Left forelimb (tissue), 1 donor: ENCODE measurements around the gene STAP2.
A peak's percentile ranks its signal among the peaks of the same experiment; 100 is the strongest.
"Not testable (repeated sequence)": the region's sequence is repeated elsewhere in the genome, so short reads cannot be mapped to it uniquely, and the experiment has no call there.

ENCODE experiments used
- DNase-seq: peaks from one replicate; pipeline ENCODE4 v3.0.0-alpha.2; 2018; ENCODE audit warnings: low spot score

The STAP2 gene

DNA sequence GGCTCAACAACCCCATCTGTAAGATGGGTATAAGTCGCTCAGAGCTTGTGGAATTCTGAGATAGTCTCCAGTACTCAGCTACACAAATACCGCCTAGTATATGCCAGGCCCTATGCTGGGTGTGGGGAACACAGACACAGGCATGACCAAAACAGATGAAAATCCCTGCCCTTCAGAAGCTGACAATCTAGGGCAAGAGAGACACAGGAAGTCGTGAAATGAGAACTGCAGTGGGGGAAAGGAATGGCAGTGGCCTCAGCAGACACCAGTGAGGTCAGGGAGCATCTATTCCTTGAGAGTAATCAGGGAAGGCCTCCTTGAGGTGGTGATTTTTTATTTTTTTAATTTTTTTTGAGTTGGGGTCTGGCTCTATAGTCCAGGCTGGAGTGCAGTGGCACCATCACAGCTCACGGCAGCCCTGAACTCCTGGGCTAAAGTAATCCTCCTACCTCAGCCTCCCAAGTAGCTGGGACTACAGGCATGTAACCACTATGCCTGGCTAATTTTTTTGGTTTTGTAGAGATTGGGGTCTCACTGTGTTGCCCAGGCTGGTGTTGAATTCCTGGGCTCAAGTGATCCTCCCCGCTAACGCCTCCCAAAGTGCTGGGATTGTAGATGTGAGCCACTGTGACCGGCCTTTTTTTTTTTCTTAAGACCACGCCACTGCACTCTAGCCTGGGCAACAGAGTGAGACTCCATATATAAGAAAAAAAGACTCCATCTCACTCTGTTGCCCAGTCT lies 39.6 kb downstream of the STAP2 start:
- no peak for DNase-seq

DNA sequence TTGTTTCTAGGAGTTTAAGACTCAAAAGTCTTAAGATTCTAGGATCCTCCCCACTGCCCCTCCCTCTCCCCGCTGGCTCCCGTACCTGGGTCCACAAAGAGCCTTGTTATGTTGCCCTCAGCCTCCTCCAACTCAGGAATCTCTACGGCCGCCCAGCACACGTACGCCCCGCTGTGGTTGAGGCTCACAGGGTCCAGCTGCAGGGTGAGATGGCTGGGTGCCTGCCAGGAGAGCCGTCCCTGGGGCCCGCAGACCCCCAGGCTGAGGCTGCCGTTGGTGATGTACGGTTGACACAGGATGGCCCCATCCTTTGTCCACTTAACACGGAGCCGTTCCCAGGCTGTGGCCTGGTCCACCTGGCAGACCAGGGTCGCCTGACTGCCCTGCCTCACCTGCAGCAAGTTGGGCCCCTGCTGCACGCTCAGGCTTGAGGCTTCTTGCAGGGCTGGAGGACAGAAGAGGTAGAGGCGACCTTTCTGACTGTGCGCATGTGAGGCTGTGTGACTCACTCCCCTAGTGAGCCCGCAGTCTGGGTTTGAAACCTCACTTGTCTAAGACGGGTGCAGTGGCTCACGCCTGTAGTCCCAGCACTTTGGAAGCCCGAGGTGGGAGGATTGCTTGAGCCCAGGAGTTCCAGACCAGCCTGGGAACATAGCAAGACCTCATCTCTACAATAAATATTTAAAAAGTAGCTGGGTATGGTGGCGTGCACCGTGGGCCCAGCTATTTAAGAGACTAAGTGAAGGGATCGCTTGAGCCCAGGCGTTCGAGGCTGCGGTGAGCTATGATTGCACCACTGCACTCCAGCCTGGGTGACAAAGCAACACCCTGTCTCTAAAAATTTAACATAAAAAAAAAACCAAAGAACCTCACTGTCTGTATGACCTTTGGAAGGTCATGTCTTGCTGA lies 40.5 kb downstream of the STAP2 start:
- DNase-seq: no peak

- DNase-seq: no peak
Observed at GRCh38 chr19:4295972-4296771, 42.5 kb downstream of the STAP2 start.

- DNase-seq: no peak
Observed at GRCh38 chr19:4294389-4294788, 44.2 kb downstream of the STAP2 start.

DNA sequence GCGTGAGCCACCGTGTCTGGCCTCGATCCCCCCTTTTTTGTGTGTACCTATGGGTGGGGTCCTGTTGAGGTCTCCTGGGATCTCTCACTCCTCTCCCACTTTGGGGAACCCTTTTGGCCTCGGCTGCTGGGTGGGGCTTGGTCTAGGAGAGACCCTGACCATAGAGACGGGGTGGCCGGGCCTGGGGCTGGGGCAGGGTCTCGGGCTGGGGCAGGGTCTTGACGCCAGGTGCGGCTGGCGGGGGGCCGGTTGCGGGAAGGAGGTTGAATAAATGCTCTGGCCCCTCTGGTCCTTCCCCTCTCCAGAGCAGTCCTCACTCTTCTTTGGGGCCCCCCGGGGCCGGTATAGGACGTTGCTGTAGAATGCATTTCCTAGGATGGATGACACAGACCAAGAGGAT lies 46.1 kb downstream of the STAP2 start:
- no peak for DNase-seq

GRCh38 chr19:4291184-4291732 lies 47.4 kb downstream of the STAP2 start:
- DNase-seq: no peak

DNA sequence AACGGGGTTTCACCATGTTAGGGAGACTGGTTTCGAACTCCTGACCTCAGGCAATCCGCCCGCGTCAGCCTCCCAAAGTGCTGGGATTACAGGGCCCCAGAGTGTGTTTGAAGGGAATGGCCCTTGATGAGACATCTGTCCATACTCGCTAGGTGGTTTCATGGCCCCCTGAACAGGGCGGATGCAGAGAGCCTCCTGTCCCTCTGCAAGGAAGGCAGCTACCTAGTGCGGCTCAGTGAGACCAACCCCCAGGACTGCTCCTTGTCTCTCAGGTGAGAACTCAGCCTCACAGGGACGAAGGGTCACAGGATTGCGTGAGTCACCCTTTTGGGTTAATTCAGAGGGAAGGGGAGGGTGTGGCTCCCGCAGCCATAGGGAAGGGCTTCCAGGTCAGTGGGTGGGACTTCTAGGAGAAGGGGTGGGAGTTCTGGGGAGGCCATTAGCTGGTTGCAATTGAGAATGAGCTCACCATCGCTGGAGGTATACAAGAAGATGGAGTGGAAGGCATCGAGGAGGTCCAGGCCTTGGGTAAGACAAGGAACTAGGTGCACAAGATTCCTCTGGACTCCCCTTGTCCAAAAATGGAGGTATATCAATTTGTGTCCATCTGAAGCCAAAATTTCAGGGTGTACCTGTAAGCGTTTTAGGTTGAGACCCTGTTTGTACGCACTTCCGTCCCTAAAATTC lies 50.4 kb downstream of the STAP2 start:
- DNase-seq: no peak

- DNase-seq: not testable (repeated sequence)
Observed at GRCh38 chr19:4286141-4286540, 52.5 kb downstream of the STAP2 start.

- no peak for DNase-seq
Observed at GRCh38 chr19:4284974-4285373, 53.7 kb downstream of the STAP2 start.

- no peak for DNase-seq
Observed at GRCh38 chr19:4284176-4284958, 54.3 kb downstream of the STAP2 start.

GRCh38 chr19:4279530-4280422 lies 58.9 kb downstream of the STAP2 start:
- no peak for DNase-seq

- no peak for DNase-seq
Observed at GRCh38 chr19:4279267-4279529, 59.4 kb downstream of the STAP2 start.

- peak; percentile 77 for DNase-seq
Observed at GRCh38 chr19:4278419-4279266, 60.0 kb downstream of the STAP2 start, which contains the start of gene SHD. SHD (plus strand) TSS chr19:4279266; CDS start chr19:4280064, 798 bp downstream.

- no peak for DNase-seq
Observed at GRCh38 chr19:4278010-4278409, 60.6 kb downstream of the STAP2 start.

DNA sequence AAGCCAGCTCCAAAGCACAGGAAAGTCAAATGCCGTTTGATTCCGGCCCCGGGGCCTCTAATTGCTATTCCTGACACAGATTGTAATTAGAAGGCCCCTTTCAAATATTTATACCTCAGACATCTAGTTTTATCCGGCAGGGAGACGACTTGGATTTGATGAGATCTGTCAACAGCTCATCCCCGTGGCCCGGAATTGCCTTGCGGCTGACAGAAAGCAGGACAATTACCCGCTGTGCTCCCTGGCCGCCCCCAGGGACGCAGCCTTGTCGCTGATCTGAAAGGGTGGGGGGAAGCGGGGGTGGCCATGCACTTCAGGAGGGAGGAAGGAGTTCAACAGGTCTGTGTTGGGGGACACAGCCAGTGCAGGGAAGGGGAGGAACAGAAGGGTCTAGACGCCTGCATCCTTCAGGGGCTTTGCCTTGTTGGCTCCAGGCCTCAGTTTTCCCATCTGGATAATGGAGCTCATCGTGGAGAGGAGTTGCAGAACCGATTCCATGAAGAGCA lies 61.4 kb downstream of the STAP2 start:
- DNase-seq: no peak

DNA sequence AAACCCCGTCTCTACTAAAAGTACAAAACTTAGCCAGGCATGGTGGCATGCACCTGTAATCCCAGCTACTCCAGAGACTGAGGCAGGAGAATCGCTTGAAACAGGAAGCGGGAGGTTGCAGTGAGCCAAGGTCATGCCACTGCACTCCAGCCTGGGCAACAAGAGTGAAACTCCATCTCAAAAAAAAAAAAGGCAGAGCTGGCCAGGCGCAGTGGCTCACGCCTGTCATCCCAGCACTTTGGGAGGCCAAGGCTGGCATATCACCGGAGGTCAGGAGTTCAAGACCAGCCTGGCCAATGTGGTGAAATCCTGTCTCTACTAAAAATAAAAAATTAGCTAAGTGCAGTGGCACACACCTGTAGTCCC lies 64.3 kb downstream of the STAP2 start:
- not testable (repeated sequence) for DNase-seq
